IMR-90 (cell line): ENCODE measurements around the gene PRPSAP1.

Experiments
- BHLHE40 ChIP-seq: fragments of 150-350 bp; IDR thresholded peaks from 2 replicates; pipeline ENCODE4 v1.6.1; 2016; ENCODE audit warnings: mild to moderate bottlenecking, low read depth, low read length
- CEBPB ChIP-seq: IDR thresholded peaks from 2 replicates; pipeline ENCODE4 v1.6.1; 2012; ENCODE audit warnings: low read depth, low read length, improper control_type of control experiment
- CHD1 ChIP-seq: IDR thresholded peaks from 2 replicates; pipeline ENCODE4 v1.6.1; 2012; ENCODE audit warnings: low read depth, low read length, improper control_type of control experiment
- CTCF ChIP-seq: conservative IDR thresholded peaks from 2 replicates; pipeline ENCODE4 v1.5.1; 2012; ENCODE audit warnings: mild to moderate bottlenecking, low read depth, low read length, improper control_type of control experiment
- ELK1 ChIP-seq: fragments of 150-350 bp; IDR thresholded peaks from 2 replicates; pipeline ENCODE4 v1.6.1; 2016; ENCODE audit warnings: low read depth, mild to moderate bottlenecking, low read length, moderate library complexity, borderline replicate concordance
- MAFK ChIP-seq: IDR thresholded peaks from 2 replicates; pipeline ENCODE4 v1.6.1; 2012; ENCODE audit warnings: low read depth, low read length, improper control_type of control experiment
- MAZ ChIP-seq: IDR thresholded peaks from 2 replicates; pipeline ENCODE4 v1.6.1; 2012; ENCODE audit warnings: low read depth, mild to moderate bottlenecking, low read length, improper control_type of control experiment, moderate library complexity, borderline replicate concordance
- NFE2L2 ChIP-seq: fragments of 150-350 bp; IDR thresholded peaks from 2 replicates; pipeline ENCODE4 v1.6.1; 2016; ENCODE audit warnings: low read depth, mild to moderate bottlenecking, low read length
- POLR2A ChIP-seq: IDR thresholded peaks from 2 replicates; pipeline ENCODE4 v1.6.1; 2012; ENCODE audit warnings: mild to moderate bottlenecking, low read depth, low read length
- RAD21 ChIP-seq: IDR thresholded peaks from 2 replicates; pipeline ENCODE4 v1.6.1; 2012; ENCODE audit warnings: low read length, improper control_type of control experiment
- RCOR1 ChIP-seq: IDR thresholded peaks from 2 replicates; pipeline ENCODE4 v1.6.1; 2012; ENCODE audit warnings: mild to moderate bottlenecking, low read length, improper control_type of control experiment; ENCODE audit not compliant: insufficient replicate concordance
- RFX5 ChIP-seq: IDR thresholded peaks from 2 replicates; pipeline ENCODE4 v1.8.0; 2012; ENCODE audit warnings: low read depth, mild to moderate bottlenecking, low read length, moderate library complexity
- SMC3 ChIP-seq: fragments of 150-350 bp; IDR thresholded peaks from 2 replicates; pipeline ENCODE4 v1.6.1; 2016; ENCODE audit warnings: low read depth, mild to moderate bottlenecking, antibody characterized with exemption, low read length, moderate library complexity
- USF2 ChIP-seq: fragments of 150-350 bp; IDR thresholded peaks from 2 replicates; pipeline ENCODE4 v1.6.1; 2017; ENCODE audit warnings: mild to moderate bottlenecking, antibody characterized with exemption, low read length, low read depth

DNA sequence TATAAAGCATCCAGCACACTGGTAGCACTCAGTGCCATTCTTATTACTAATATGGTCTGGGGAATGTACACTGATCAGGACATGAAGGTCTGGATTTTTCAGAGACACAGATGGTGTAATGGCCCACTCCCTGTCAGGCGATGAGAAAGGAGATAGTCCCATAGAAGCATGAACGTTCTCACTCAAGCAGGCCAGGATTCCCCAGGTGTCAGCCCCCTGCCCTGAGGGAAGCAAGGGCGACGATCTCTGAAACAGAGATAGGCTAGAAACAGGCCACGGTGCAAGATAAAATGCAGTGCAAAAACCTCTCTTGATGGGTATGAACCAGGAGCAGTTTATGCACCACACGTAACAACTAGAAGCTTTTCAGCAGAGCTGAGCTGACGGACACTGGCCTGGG is 10.6 kb downstream of the PRPSAP1 start:
- TF ChIP-seq POLR2A: no peak
- no peak for TF ChIP-seq CTCF
- TF ChIP-seq CEBPB: no peak
- no peak for TF ChIP-seq USF2
- no peak for TF ChIP-seq MAZ
- TF ChIP-seq RFX5: no peak
- TF ChIP-seq SMC3: no peak
- no peak for TF ChIP-seq NFE2L2
- no peak for TF ChIP-seq MAFK
- no peak for TF ChIP-seq BHLHE40
- TF ChIP-seq RAD21: no peak
- TF ChIP-seq CHD1: no peak
- no peak for TF ChIP-seq ELK1
- TF ChIP-seq RCOR1: no peak
